K562 (cell line): Measurements from ENCODE around the gene RBM45. TPM values are rescaled to one million over a fixed set of nuclear protein-coding genes. Genes with fewer than 3 reads are reported as not detected.

ENCODE experiments used
- ATAC-seq: fragments of 200-7000 bp; cut with Tn5 transposase; 3 replicates; pipeline ENCODE4 v1.9.1; 2020; ENCODE audit warnings: moderate library complexity
- BruUV-seq: library from RNA; stranded (reverse); fragments of 400-500 nt; replicated peaks from 2 replicates; lab custom pipeline; 2021; lab: Mats Ljungman, UMichigan
- CTCF ChIA-PET: fragments of 300-600 bp; formaldehyde crosslinking; extraction: SDS; loops from one replicate; lab custom pipeline; 2021; ENCODE audit warnings: low intra/inter-chr PET ratio; lab: Yijun Ruan, JAX
- POLR2A ChIA-PET: fragments of 300-600, 350-650 bp; sonication (Branson Sonifier 250); formaldehyde crosslinking; extraction: SDS; loops from one replicate; lab custom pipeline; 2021; ENCODE audit warnings: antibody characterized with exemption, inconsistent platforms; lab: Yijun Ruan, JAX
- DNase-seq, 4 experiments: peaks; one replicate each; pipeline versions ENCODE4 v3.0.0 to v3.0.0-alpha.2; 2011 to 2018; ENCODE audit warnings: low spot score in 3 of 4, mixed read lengths in 3 of 4; ENCODE audit errors: extremely low read depth in 1 of 4
- FAIRE-seq: peaks from 2 replicates; lab custom pipeline; 2011; peaks lifted over from hg19 to GRCh38; lab: Jason Lieb, UNC
- H2AFZ ChIP-seq: 2 replicates; pipeline ENCODE4 v1.6.0; 2011; ENCODE audit warnings: low read depth, low read length, control low read depth, inconsistent platforms
- H3K27ac ChIP-seq: fragments of 200-600 bp; 3 replicates; pipeline ENCODE4 v1.8.0; 2011; ENCODE audit warnings: low read depth, mild to moderate bottlenecking, control low read depth, inconsistent platforms, low read length, moderate library complexity, mixed read lengths; ENCODE audit errors: extremely low read depth
- H3K27me3 ChIP-seq, 2 experiments: fragments of 300-600 bp in 1 of 2; 2 replicates in 1 of 2; 3 replicates in 1 of 2; pipeline versions ENCODE4 v1.6.0 to v1.8.0; 2011; ENCODE audit warnings: inconsistent platforms in 2 of 2, low read length in 2 of 2, mild to moderate bottlenecking in 1 of 2, mixed read lengths in 1 of 2, moderate library complexity in 1 of 2; ENCODE audit not compliant: control insufficient read depth in 2 of 2, insufficient read depth in 2 of 2
- H3K36me3 ChIP-seq: fragments of 300-600 bp; 3 replicates; pipeline ENCODE4 v1.8.0; 2011; ENCODE audit warnings: mild to moderate bottlenecking, low read length, inconsistent platforms; ENCODE audit not compliant: control insufficient read depth, insufficient read depth
- H3K4me1 ChIP-seq, 2 experiments: fragments of 200-600 bp in 1 of 2; replicated peaks in 1 of 2; 2 replicates in 1 of 2; 3 replicates in 1 of 2; pipeline versions ENCODE4 v1.5.1 to v1.8.0; 2011; ENCODE audit warnings: inconsistent platforms in 2 of 2, low read length in 2 of 2, mild to moderate bottlenecking in 1 of 2, mixed read lengths in 1 of 2, moderate library complexity in 1 of 2; ENCODE audit not compliant: control insufficient read depth in 2 of 2, insufficient read depth in 2 of 2
- H3K4me2 ChIP-seq: 2 replicates; pipeline ENCODE4 v1.6.1; 2011; ENCODE audit warnings: low read length, control low read depth, inconsistent platforms, mixed read lengths; ENCODE audit not compliant: insufficient read depth
- H3K4me3 ChIP-seq: fragments of 200-600 bp; sonication (generic), shearing (Covaris generic); 2 replicates; pipeline ENCODE4 v1.5.1; 2016; ENCODE audit warnings: control low read depth, inconsistent platforms
- H3K79me2 ChIP-seq: fragments of 200-600 bp; 3 replicates; pipeline ENCODE4 v1.8.0; 2011; ENCODE audit warnings: low read length, inconsistent platforms; ENCODE audit not compliant: control insufficient read depth, insufficient read depth
- H3K9ac ChIP-seq, 2 experiments: 2 replicates each; pipeline versions ENCODE4 v1.6.0 to v1.6.1; 2011; ENCODE audit warnings: low read depth in 2 of 2, low read length in 2 of 2, control low read depth in 1 of 2, inconsistent platforms in 1 of 2, mild to moderate bottlenecking in 1 of 2, mixed read lengths in 1 of 2; ENCODE audit not compliant: insufficient read depth in 1 of 2
- H3K9me1 ChIP-seq: one replicate; pipeline ENCODE4 v1.6.0; 2011; ENCODE audit warnings: inconsistent platforms, mild to moderate bottlenecking, low read length, moderate library complexity; ENCODE audit not compliant: control insufficient read depth, insufficient read depth
- H3K9me3 ChIP-seq: replicated peaks from 2 replicates; pipeline ENCODE4 v1.5.1; 2011; ENCODE audit warnings: low read depth, low read length, inconsistent platforms; ENCODE audit not compliant: control insufficient read depth, insufficient read depth
- H4K20me1 ChIP-seq: replicated peaks from 2 replicates; pipeline ENCODE4 v1.6.1; 2011; ENCODE audit warnings: low read length, inconsistent platforms, mixed read lengths; ENCODE audit not compliant: control insufficient read depth, insufficient read depth
- GATAD2A ChIP-seq: fragments of 450-650 bp; IDR thresholded peaks from 2 replicates; pipeline ENCODE4 v1.6.1; 2017
- GATAD2B ChIP-seq: fragments of 450-650 bp; IDR thresholded peaks from 2 replicates; pipeline ENCODE4 v1.6.1; 2017; ENCODE audit warnings: mild to moderate bottlenecking, borderline replicate concordance
- HCFC1 ChIP-seq: IDR thresholded peaks from 2 replicates; pipeline ENCODE4 v1.6.1; 2012; ENCODE audit warnings: low read depth, low read length, improper control_type of control experiment
- NFRKB ChIP-seq: fragments of 450-650 bp; IDR thresholded peaks from 2 replicates; pipeline ENCODE4 v1.6.1; 2016; ENCODE audit warnings: low read depth
- ZNF431 ChIP-seq: sonication (generic); formaldehyde crosslinking; IDR thresholded peaks from 2 replicates; pipeline ENCODE4 v1.8.0; 2022; ENCODE audit warnings: mild to moderate bottlenecking, missing genetic modification reagents
- ZNF75A ChIP-seq: fragments of 450-650 bp; formaldehyde crosslinking; IDR thresholded peaks from 2 replicates; pipeline ENCODE4 v1.4.0; 2020; ENCODE audit warnings: mild to moderate bottlenecking
- WGBS: fragments of 100-300 bp; shearing (Covaris generic); methylation state at CpG from one replicate; pipeline ENCODE4 v1.1.6; 2016; ENCODE audit warnings: low coverage, mixed read lengths; ENCODE audit not compliant: insufficient coverage; ENCODE audit errors: missing lambda C conversion rate; 5-methylcytosine and 5-hydroxymethylcytosine counted together
- in situ Hi-C: fragments of 300-500 bp; cut with MboI; formaldehyde crosslinking; loops from 4 replicates; pipeline ENCODE4 v1.15.0; 2018; ENCODE audit warnings: inconsistent platforms, mixed read lengths
- intact Hi-C: fragments of 100-400 bp; cut with micrococcal nuclease; formaldehyde crosslinking; loops from 2 replicates; pipeline ENCODE4 v1.14.2; 2022
- polyA plus RNA-seq, 8 experiments: library from polyadenylated mRNA; depleted of rRNA in 4 of 8; stranded (reverse) in 5 of 8; unstranded in 3 of 8; fragments of >200 nt; fragmentation: Nextera tagmentation in 2 of 8; fragmentation: Illumina TruSeq in 1 of 8; extraction: Ambion mirVana in 2 of 8; extraction: Trizol in 1 of 8; gene quantifications; 2 replicates each; pipeline versions ENCODE4 v1.2.1 to v1.2.3, GENCODE V29; 2011 to 2014; ENCODE audit warnings: inconsistent platforms in 1 of 8, missing spikeins in 1 of 8
- total RNA-seq, 7 experiments: library from RNA; depleted of rRNA in 6 of 7; stranded (reverse); fragments of >200 nt in 6 of 7; fragmentation: Illumina TruSeq in 2 of 7; extraction: Trizol in 2 of 7; gene quantifications; 2 replicates each; pipeline versions ENCODE4 v1.2.1 to v1.2.3, GENCODE V29; 2011 to 2021; ENCODE audit warnings: low replicate concordance in 1 of 7
- TF ChIP-seq, protein P1 (sequence below): sonication (generic); formaldehyde crosslinking; IDR thresholded peaks from 2 replicates; pipeline ENCODE4 v1.8.1; 2022; ENCODE audit warnings: missing genetic modification reagents
- TF ChIP-seq, protein P2 (sequence below): IDR thresholded peaks from 2 replicates; pipeline ENCODE4 v1.6.1; 2012; ENCODE audit warnings: low read depth, low read length, improper control_type of control experiment, borderline replicate concordance

Gene RBM45
- total and polyA plus RNA-seq, 9 of the 15 experiments (the other 6 are each of a cell fraction or from before 2014, with no cell fraction given) = 6.7 to 22.0 (median 15.0) TPM

DNA sequence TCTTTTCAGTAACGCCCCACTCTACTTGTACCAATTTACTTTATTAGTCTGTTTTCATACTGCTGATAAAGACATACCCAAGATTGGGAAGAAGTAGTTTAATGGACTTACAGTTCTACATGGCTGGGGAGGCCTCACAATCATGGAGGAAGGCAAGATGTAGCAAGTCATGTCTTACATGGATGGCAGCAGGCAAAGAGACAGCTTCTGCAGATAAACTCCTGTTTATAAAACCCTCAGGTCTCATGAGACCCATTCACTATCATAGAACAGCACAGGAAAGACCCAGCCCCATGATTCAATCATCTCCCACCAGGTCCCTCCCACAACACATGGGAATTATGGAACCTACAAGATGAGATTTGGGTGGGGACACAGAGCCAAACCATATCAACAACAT, 43.3 kb downstream of the RBM45 start:
- CTCF ChIA-PET = no interaction called here
- no peak for TF ChIP-seq NFRKB
- TF ChIP-seq GATAD2B = no peak
- no peak for TF ChIP-seq HCFC1
- TF ChIP-seq ZNF431 (CRISPR knock-in tag) = peak; percentile 97
- TF ChIP-seq, all 486 proteins: peak for 1
- no peak overlapping the region for H3K9ac ChIP-seq
- no peaks in the 10 kb centered on the region for H3K27me3 ChIP-seq
- POLR2A ChIA-PET = no interaction called here
- DNase-seq (no peak), FAIRE-seq (no peak), ATAC-seq (no peak)
- no peaks in the 10 kb centered on the region for H3K9me3 ChIP-seq
- H3K4me3 ChIP-seq = no peak overlapping the region
- no peaks in the 10 kb centered on the region for H3K36me3 ChIP-seq
- H2AFZ ChIP-seq = no peak overlapping the region
- in situ Hi-C loops (no loop called here), intact Hi-C loops (no loop called here)
- H3K27ac ChIP-seq = no peak overlapping the region
- H3K4me2 ChIP-seq = no peak overlapping the region
- H4K20me1 ChIP-seq = no peaks in the 10 kb centered on the region
- no peaks in the 10 kb centered on the region for H3K4me1 ChIP-seq
- H3K79me2 ChIP-seq = no peaks in the 10 kb centered on the region
- no TSS peak for BruUV-seq
- WGBS = 6% methylated on average over 1 of the region's 1 CpG
- H3K9me1 ChIP-seq = no peaks in the 10 kb centered on the region

DNA sequence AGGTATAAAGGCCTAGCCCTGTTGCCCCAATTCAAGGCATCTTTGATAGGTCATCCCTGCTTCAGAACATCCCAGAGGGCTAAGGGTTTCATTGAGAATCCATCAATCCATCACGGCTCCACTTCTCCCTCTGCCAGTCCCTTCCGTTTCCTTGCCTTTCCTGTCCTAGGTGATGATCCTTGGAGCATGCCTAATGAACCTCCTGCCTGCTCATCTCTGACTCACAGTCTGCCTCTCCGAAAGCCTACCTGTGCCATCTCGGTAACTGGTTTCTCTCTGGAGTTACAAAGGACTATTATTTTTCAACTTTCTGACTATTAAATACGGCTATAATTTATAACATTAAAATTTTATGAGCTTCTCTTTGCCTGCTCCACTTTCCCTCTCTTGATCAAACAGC, 45.3 kb downstream of the RBM45 start:
- BruUV-seq = no TSS peak
- no peaks in the 10 kb centered on the region for H3K9me1 ChIP-seq
- H4K20me1 ChIP-seq = no peaks in the 10 kb centered on the region
- no peaks in the 10 kb centered on the region for H3K79me2 ChIP-seq
- intact Hi-C loops = no loop called here
- CTCF ChIA-PET = no interaction called here
- no peak overlapping the region for H3K9ac ChIP-seq
- no peak overlapping the region for H3K27ac ChIP-seq
- H3K36me3 ChIP-seq = no peaks in the 10 kb centered on the region
- DNase-seq (no peak), ATAC-seq (no peak), FAIRE-seq (no peak)
- POLR2A ChIA-PET = interaction anchor here (0.6 to 1.0 kb wide), 2 partner anchors 11 to 184 kb away, joined by 4 read pairs; no protein-coding TSS in a partner anchor
- 19% methylated on average over 5 of the region's 5 CpGs for WGBS
- H2AFZ ChIP-seq = peak overlapping the region; percentile 51
- H3K27me3 ChIP-seq = no peaks in the 10 kb centered on the region
- no peak overlapping the region for H3K4me2 ChIP-seq
- H3K4me3 ChIP-seq = no peak overlapping the region
- TF ChIP-seq GATAD2A (no peak), ZNF75A (CRISPR knock-in tag) (no peak)
- TF ChIP-seq, protein P1, sequence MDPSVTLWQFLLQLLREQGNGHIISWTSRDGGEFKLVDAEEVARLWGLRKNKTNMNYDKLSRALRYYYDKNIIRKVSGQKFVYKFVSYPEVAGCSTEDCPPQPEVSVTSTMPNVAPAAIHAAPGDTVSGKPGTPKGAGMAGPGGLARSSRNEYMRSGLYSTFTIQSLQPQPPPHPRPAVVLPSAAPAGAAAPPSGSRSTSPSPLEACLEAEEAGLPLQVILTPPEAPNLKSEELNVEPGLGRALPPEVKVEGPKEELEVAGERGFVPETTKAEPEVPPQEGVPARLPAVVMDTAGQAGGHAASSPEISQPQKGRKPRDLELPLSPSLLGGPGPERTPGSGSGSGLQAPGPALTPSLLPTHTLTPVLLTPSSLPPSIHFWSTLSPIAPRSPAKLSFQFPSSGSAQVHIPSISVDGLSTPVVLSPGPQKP (CRISPR knock-in tag) = no peak
- TF ChIP-seq, protein P2, sequence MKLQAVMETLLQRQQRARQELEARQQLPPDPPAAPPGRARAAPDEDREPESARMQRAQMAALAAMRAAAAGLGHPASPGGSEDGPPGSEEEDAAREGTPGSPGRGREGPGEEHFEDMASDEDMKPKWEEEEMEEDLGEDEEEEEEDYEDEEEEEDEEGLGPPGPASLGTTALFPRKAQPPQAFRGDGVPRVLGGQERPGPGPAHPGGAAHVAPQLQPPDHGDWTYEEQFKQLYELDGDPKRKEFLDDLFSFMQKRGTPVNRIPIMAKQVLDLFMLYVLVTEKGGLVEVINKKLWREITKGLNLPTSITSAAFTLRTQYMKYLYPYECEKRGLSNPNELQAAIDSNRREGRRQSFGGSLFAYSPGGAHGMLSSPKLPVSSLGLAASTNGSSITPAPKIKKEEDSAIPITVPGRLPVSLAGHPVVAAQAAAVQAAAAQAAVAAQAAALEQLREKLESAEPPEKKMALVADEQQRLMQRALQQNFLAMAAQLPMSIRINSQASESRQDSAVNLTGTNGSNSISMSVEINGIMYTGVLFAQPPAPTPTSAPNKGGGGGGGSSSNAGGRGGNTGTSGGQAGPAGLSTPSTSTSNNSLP = no peak
- TF ChIP-seq, all 486 proteins: peak for 0
- Histone ChIP-seq H3K4me1 (no peaks in the 10 kb centered on the region), H3K9me3 (no peaks in the 10 kb centered on the region)
- in situ Hi-C loops = no loop called here
